ENCODE results near the gene NFYC.

GRCh38 chr1:40743860-40744259, 52.4 kb downstream of the NFYC start:
- TF ChIP-seq FOSL1 (IDR thresholded peaks at IDR 0.05; ENCODE audit: low read depth) (no peak), RAD21 (IDR thresholded peaks at IDR 0.05; ENCODE audit: low read depth) (no peak), CTCF (IDR thresholded peaks at IDR 0.05 in 2 of 3, conservative IDR thresholded peaks at IDR 0.05 in 1 of 3; ENCODE audit: borderline replicate concordance in 1 of 3, insufficient read depth in 1 of 3, low read depth in 2 of 3, low read length in 2 of 3) (no peak), ZFX (IDR thresholded peaks at IDR 0.05) (no peak), REST (IDR thresholded peaks at IDR 0.05; ENCODE audit: low read depth) (no peak), POLR2A (IDR thresholded peaks at IDR 0.05; ENCODE audit: borderline replicate concordance, extremely low read depth, insufficient read depth, insufficient read length) (no peak), TCF7L2 (IDR thresholded peaks at IDR 0.05; ENCODE audit: borderline replicate concordance, extremely low read depth, insufficient read depth, insufficient read length) (no peak), POLR2AphosphoS5 (IDR thresholded peaks at IDR 0.05; ENCODE audit: low read depth, low read length) (no peak), EZH2 (IDR thresholded peaks at IDR 0.05) (no peak), EZH2phosphoT487 (IDR thresholded peaks at IDR 0.05; ENCODE audit: borderline replicate concordance) (no peak), CEBPB (IDR thresholded peaks at IDR 0.05; ENCODE audit: low read depth) (no peak), ZBTB33 (IDR thresholded peaks at IDR 0.05; ENCODE audit: extremely low read depth, insufficient replicate concordance, low read length) (no peak)
